DND-41 (cell line): ENCODE measurements around the gene SUCLG2.

Experiments
- EZH2 ChIP-seq: IDR thresholded peaks from 3 replicates; pipeline ENCODE4 v1.6.1; 2012; ENCODE audit warnings: borderline replicate concordance, low read depth, mild to moderate bottlenecking, moderate library complexity, low read length, inconsistent platforms; ENCODE audit not compliant: severe bottlenecking
- TF ChIP-seq, protein P1 (sequence below): IDR thresholded peaks from 2 replicates; pipeline ENCODE4 v1.5.1; 2012; ENCODE audit warnings: borderline replicate concordance, low read length, moderate library complexity, mild to moderate bottlenecking; ENCODE audit not compliant: poor library complexity, severe bottlenecking; ENCODE audit errors: extremely low read depth

DNA sequence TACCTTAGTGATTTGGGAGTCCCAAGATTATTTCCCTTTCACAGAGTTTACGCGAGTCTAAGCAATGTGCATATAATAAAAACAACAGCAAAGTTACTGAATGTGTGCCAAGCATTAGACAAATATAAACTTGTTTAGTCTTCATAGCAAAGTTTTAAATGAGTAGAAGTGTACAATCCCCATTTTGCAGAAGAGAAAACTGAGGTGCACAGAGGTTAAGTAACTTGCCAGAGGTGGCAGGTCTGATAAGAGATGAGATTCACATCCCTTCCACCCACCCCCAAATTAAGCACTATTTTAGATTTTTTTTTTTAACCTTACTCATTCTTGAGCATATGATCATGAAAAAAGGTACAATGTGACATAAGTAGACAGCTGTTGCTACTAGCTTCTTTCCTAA lies 2.2 kb upstream of the SUCLG2 start:
- TF ChIP-seq EZH2 = no peak
- TF ChIP-seq, protein P1, sequence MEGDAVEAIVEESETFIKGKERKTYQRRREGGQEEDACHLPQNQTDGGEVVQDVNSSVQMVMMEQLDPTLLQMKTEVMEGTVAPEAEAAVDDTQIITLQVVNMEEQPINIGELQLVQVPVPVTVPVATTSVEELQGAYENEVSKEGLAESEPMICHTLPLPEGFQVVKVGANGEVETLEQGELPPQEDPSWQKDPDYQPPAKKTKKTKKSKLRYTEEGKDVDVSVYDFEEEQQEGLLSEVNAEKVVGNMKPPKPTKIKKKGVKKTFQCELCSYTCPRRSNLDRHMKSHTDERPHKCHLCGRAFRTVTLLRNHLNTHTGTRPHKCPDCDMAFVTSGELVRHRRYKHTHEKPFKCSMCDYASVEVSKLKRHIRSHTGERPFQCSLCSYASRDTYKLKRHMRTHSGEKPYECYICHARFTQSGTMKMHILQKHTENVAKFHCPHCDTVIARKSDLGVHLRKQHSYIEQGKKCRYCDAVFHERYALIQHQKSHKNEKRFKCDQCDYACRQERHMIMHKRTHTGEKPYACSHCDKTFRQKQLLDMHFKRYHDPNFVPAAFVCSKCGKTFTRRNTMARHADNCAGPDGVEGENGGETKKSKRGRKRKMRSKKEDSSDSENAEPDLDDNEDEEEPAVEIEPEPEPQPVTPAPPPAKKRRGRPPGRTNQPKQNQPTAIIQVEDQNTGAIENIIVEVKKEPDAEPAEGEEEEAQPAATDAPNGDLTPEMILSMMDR = no peak
